ENCODE data around the gene ANXA3.

Gene ANXA3

DNA sequence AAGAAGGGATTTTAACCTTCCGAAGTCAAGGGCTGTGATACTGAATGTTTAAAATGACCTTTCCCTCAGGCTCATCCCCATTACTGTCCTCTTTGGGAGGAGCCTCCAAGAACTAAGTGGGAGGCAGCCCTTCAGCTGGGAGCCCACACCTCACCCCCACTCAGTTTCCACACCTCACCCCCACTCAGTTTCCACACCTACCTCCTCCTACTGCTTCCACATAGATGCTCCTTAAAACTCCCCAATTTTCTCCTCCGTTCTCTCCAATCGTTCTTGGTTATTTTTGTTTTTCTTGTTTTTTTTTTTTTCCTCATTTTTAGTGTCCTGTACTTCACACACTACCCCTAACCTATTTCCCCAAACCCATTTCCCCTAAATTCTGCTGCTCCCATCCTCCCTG lies 31.6 kb upstream of the ANXA3 start:
- Histone ChIP-seq H3K4me3 (ENCODE audit: insufficient read depth, low read depth, low read length, poor library complexity, severe bottlenecking) (no peak overlapping the region), H3K4me1 (ENCODE audit: control insufficient read depth, insufficient read depth, low read length, poor library complexity, severe bottlenecking) (no peaks in the 10 kb centered on the region), H3K9me3 (ENCODE audit: control insufficient read depth, low read length) (no peaks in the 10 kb centered on the region), H3K36me3 (ENCODE audit: control insufficient read depth, insufficient read depth, low read length) (no peaks in the 10 kb centered on the region), H3K27me3 (replicated peaks; ENCODE audit: control insufficient read depth, insufficient read depth, low read length, poor library complexity, severe bottlenecking) (no peaks in the 10 kb centered on the region), H3K27ac (ENCODE audit: insufficient read depth, low read length, poor library complexity, severe bottlenecking) (no peak overlapping the region)
- DNase-seq: no peak

DNA sequence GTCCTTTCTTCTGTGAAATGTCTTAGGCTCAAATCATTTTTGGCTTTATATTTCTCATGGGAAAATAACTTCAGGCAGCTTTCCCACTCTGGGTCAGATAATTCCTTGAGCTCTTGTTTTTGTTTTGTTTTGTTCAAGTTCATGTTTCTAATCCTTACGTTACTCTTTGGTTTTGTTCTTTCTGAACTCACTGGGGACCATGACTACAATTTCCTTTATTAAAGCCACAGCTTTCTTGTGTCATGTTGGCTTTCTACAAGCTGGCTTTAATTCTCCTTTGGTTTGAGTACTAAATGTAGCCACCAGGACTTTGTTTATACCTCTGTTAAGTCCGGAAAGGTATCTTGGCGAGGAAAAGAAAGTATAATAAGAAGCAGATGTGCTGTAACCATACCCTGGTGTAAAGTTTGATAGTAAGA lies 30.8 kb upstream of the ANXA3 start:
- no peaks in the 10 kb centered on the region for H3K4me1 ChIP-seq (ENCODE audit: control insufficient read depth, insufficient read depth, low read length, poor library complexity, severe bottlenecking)
- no peak for DNase-seq

DNA sequence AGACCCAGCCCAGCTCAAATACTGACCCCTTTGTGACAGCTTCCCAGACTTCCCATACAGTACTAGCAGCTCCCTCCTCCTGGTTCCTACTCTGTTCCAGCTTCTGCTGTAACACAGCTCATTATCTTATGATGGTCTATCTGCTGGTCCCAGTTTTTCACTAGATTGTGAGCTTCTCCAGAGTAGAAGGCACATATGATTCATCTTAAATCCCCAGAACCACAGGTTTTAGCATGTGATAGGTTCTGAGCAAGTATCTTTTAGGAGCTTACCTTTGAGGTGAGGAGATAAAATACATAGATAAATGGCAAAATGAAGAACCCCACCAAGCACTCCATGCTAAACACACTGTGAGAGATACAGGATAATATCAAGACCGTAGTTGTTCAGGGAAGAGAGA lies 27.6 kb upstream of the ANXA3 start:
- no peak for DNase-seq
- no peak overlapping the region for H3K27ac ChIP-seq (ENCODE audit: insufficient read depth, low read length, poor library complexity, severe bottlenecking)
- H3K4me3 ChIP-seq (ENCODE audit: insufficient read depth, low read depth, low read length, poor library complexity, severe bottlenecking): no peak overlapping the region
- H3K9me3 ChIP-seq (ENCODE audit: control insufficient read depth, low read length): no peaks in the 10 kb centered on the region
- no peaks in the 10 kb centered on the region for H3K36me3 ChIP-seq (ENCODE audit: control insufficient read depth, insufficient read depth, low read length)
- no peaks in the 10 kb centered on the region for H3K27me3 ChIP-seq (replicated peaks; ENCODE audit: control insufficient read depth, insufficient read depth, low read length, poor library complexity, severe bottlenecking)
- H3K4me1 ChIP-seq (ENCODE audit: control insufficient read depth, insufficient read depth, low read length, poor library complexity, severe bottlenecking): no peaks in the 10 kb centered on the region

More for the DNA sequence above, 30.8 kb upstream of the ANXA3 start:
- no peaks in the 10 kb centered on the region for H3K27me3 ChIP-seq (replicated peaks; ENCODE audit: control insufficient read depth, insufficient read depth, low read length, poor library complexity, severe bottlenecking)
- no peaks in the 10 kb centered on the region for H3K36me3 ChIP-seq (ENCODE audit: control insufficient read depth, insufficient read depth, low read length)
- no peaks in the 10 kb centered on the region for H3K9me3 ChIP-seq (ENCODE audit: control insufficient read depth, low read length)
- no peak overlapping the region for H3K27ac ChIP-seq (ENCODE audit: insufficient read depth, low read length, poor library complexity, severe bottlenecking)
- H3K4me3 ChIP-seq (ENCODE audit: insufficient read depth, low read depth, low read length, poor library complexity, severe bottlenecking): no peak overlapping the region

DNA sequence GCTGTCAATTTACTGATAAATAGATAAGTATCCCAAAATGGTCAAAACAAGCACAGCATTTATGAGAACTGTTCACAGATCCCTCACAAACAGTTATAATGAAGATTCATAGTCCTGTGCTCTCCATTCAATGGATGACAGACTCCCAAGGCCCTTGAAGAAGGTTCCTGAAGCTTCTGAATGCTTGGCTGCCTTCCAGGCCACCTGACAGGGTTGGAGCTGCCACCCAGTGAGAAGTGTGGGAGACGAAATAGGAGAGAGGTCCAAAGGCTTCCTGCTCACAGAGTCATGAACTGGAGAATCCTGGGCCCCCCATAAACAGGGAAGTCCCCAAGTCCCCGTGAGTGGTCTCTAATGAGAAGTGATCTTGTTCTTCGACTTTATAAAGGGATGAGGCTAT lies 26.0 kb upstream of the ANXA3 start:
- Histone ChIP-seq H3K4me3 (ENCODE audit: insufficient read depth, low read depth, low read length, poor library complexity, severe bottlenecking) (no peak overlapping the region), H3K27ac (ENCODE audit: insufficient read depth, low read length, poor library complexity, severe bottlenecking) (no peak overlapping the region), H3K36me3 (ENCODE audit: control insufficient read depth, insufficient read depth, low read length) (no peaks in the 10 kb centered on the region), H3K4me1 (ENCODE audit: control insufficient read depth, insufficient read depth, low read length, poor library complexity, severe bottlenecking) (no peaks in the 10 kb centered on the region), H3K27me3 (replicated peaks; ENCODE audit: control insufficient read depth, insufficient read depth, low read length, poor library complexity, severe bottlenecking) (no peaks in the 10 kb centered on the region), H3K9me3 (ENCODE audit: control insufficient read depth, low read length) (no peaks in the 10 kb centered on the region)
- DNase-seq: no peak

DNA sequence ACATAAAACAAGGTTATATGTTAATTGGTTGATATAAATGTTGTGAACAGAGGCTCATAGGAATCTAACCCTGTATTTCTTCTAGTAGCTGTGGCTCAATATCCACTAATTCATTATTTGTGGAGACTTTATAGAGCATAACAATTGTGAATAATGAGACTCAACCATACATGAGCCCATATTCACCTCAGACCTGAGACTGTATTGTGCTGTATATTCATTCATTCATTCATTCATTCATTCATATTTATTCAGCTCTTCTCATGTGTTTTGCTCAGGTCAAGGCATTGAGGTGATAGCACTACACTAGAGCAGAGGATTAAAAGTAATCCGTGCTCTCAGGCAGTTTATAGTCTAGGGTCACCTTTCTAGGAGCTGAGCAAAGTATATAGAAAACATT lies 24.5 kb upstream of the ANXA3 start:
- H3K9me3 ChIP-seq (ENCODE audit: control insufficient read depth, low read length): no peaks in the 10 kb centered on the region
- no peak overlapping the region for H3K27ac ChIP-seq (ENCODE audit: insufficient read depth, low read length, poor library complexity, severe bottlenecking)
- DNase-seq: no peak
- H3K27me3 ChIP-seq (replicated peaks; ENCODE audit: control insufficient read depth, insufficient read depth, low read length, poor library complexity, severe bottlenecking): no peaks in the 10 kb centered on the region
- H3K4me1 ChIP-seq (ENCODE audit: control insufficient read depth, insufficient read depth, low read length, poor library complexity, severe bottlenecking): no peaks in the 10 kb centered on the region
- H3K4me3 ChIP-seq (ENCODE audit: insufficient read depth, low read depth, low read length, poor library complexity, severe bottlenecking): no peak overlapping the region
- H3K36me3 ChIP-seq (ENCODE audit: control insufficient read depth, insufficient read depth, low read length): no peaks in the 10 kb centered on the region

GRCh38 chr4:78527555-78527954 lies 24.0 kb upstream of the ANXA3 start:
- no peak for DNase-seq
- Histone ChIP-seq H3K27me3 (replicated peaks; ENCODE audit: control insufficient read depth, insufficient read depth, low read length, poor library complexity, severe bottlenecking) (no peaks in the 10 kb centered on the region), H3K9me3 (ENCODE audit: control insufficient read depth, low read length) (no peaks in the 10 kb centered on the region), H3K4me3 (ENCODE audit: insufficient read depth, low read depth, low read length, poor library complexity, severe bottlenecking) (no peak overlapping the region), H3K4me1 (ENCODE audit: control insufficient read depth, insufficient read depth, low read length, poor library complexity, severe bottlenecking) (no peaks in the 10 kb centered on the region), H3K27ac (ENCODE audit: insufficient read depth, low read length, poor library complexity, severe bottlenecking) (no peak overlapping the region), H3K36me3 (ENCODE audit: control insufficient read depth, insufficient read depth, low read length) (no peaks in the 10 kb centered on the region)

GRCh38 chr4:78528327-78528726 lies 23.2 kb upstream of the ANXA3 start:
- no peak overlapping the region for H3K27ac ChIP-seq (ENCODE audit: insufficient read depth, low read length, poor library complexity, severe bottlenecking)
- no peak for DNase-seq
- no peak overlapping the region for H3K4me3 ChIP-seq (ENCODE audit: insufficient read depth, low read depth, low read length, poor library complexity, severe bottlenecking)
- no peaks in the 10 kb centered on the region for H3K9me3 ChIP-seq (ENCODE audit: control insufficient read depth, low read length)
- no peaks in the 10 kb centered on the region for H3K36me3 ChIP-seq (ENCODE audit: control insufficient read depth, insufficient read depth, low read length)
- H3K4me1 ChIP-seq (ENCODE audit: control insufficient read depth, insufficient read depth, low read length, poor library complexity, severe bottlenecking): no peaks in the 10 kb centered on the region
- H3K27me3 ChIP-seq (replicated peaks; ENCODE audit: control insufficient read depth, insufficient read depth, low read length, poor library complexity, severe bottlenecking): no peaks in the 10 kb centered on the region

- no peak overlapping the region for H3K4me3 ChIP-seq (ENCODE audit: insufficient read depth, low read depth, low read length, poor library complexity, severe bottlenecking)
- H3K27ac ChIP-seq (ENCODE audit: insufficient read depth, low read length, poor library complexity, severe bottlenecking): no peak overlapping the region
- no peaks in the 10 kb centered on the region for H3K27me3 ChIP-seq (replicated peaks; ENCODE audit: control insufficient read depth, insufficient read depth, low read length, poor library complexity, severe bottlenecking)
- no peaks in the 10 kb centered on the region for H3K4me1 ChIP-seq (ENCODE audit: control insufficient read depth, insufficient read depth, low read length, poor library complexity, severe bottlenecking)
- H3K9me3 ChIP-seq (ENCODE audit: control insufficient read depth, low read length): no peaks in the 10 kb centered on the region
- no peaks in the 10 kb centered on the region for H3K36me3 ChIP-seq (ENCODE audit: control insufficient read depth, insufficient read depth, low read length)
- no peak for DNase-seq
Measured at GRCh38 chr4:78529569-78530209, 21.9 kb upstream of the ANXA3 start.

GRCh38 chr4:78532046-78532445 lies 19.5 kb upstream of the ANXA3 start:
- H3K36me3 ChIP-seq (ENCODE audit: control insufficient read depth, insufficient read depth, low read length): no peaks in the 10 kb centered on the region
- no peaks in the 10 kb centered on the region for H3K9me3 ChIP-seq (ENCODE audit: control insufficient read depth, low read length)
- no peak overlapping the region for H3K27ac ChIP-seq (ENCODE audit: insufficient read depth, low read length, poor library complexity, severe bottlenecking)
- H3K4me3 ChIP-seq (ENCODE audit: insufficient read depth, low read depth, low read length, poor library complexity, severe bottlenecking): no peak overlapping the region
- H3K4me1 ChIP-seq (ENCODE audit: control insufficient read depth, insufficient read depth, low read length, poor library complexity, severe bottlenecking): no peaks in the 10 kb centered on the region
- no peaks in the 10 kb centered on the region for H3K27me3 ChIP-seq (replicated peaks; ENCODE audit: control insufficient read depth, insufficient read depth, low read length, poor library complexity, severe bottlenecking)
- no peak for DNase-seq

- Histone ChIP-seq H3K4me1 (ENCODE audit: control insufficient read depth, insufficient read depth, low read length, poor library complexity, severe bottlenecking) (no peaks in the 10 kb centered on the region), H3K27ac (ENCODE audit: insufficient read depth, low read length, poor library complexity, severe bottlenecking) (no peak overlapping the region), H3K9me3 (ENCODE audit: control insufficient read depth, low read length) (no peaks in the 10 kb centered on the region), H3K36me3 (ENCODE audit: control insufficient read depth, insufficient read depth, low read length) (no peaks in the 10 kb centered on the region), H3K4me3 (ENCODE audit: insufficient read depth, low read depth, low read length, poor library complexity, severe bottlenecking) (no peak overlapping the region), H3K27me3 (replicated peaks; ENCODE audit: control insufficient read depth, insufficient read depth, low read length, poor library complexity, severe bottlenecking) (no peaks in the 10 kb centered on the region)
- DNase-seq: no peak
Measured at GRCh38 chr4:78533854-78534253, 17.7 kb upstream of the ANXA3 start.

Measured in effector memory CD4-positive, alpha-beta T cell (primary cell).